ENCODE results near the gene RGS5. TPM values are rescaled to one million over a fixed set of nuclear protein-coding genes. Genes with fewer than 3 reads are reported as not detected.

RGS5 gene
- total RNA-seq, 2 donors from 2014 or later, result 39.0 to 189 TPM

- Histone ChIP-seq H3K27me3 (replicated peaks; ENCODE audit: insufficient read depth) (no peaks in the 10 kb centered on the region), H3K4me3 (no peak overlapping the region), H3K36me3 (no peaks in the 10 kb centered on the region), H3K9me3 (no peaks in the 10 kb centered on the region), H3K4me1 (replicated peaks) (no peaks in the 10 kb centered on the region), H3K27ac (no peak overlapping the region)
- WGBS, result 86% methylated on average over 6 of the region's 6 CpGs
- intact Hi-C loops (cut with DNase I), result no loop called here
- TF ChIP-seq CTCF (IDR thresholded peaks at IDR 0.05) (no peak), POLR2AphosphoS5 (IDR thresholded peaks at IDR 0.05) (no peak), POLR2A (IDR thresholded peaks at IDR 0.05) (no peak)
- no peak for DNase-seq (ENCODE audit: low spot score)
Observed at GRCh38 chr1:163187849-163188248, 14.9 kb downstream of the RGS5 start.

- H3K4me3 ChIP-seq, result no peak overlapping the region
- WGBS, result 83% methylated on average over 2 of the region's 2 CpGs
- TF ChIP-seq POLR2A (IDR thresholded peaks at IDR 0.05) (no peak), CTCF (IDR thresholded peaks at IDR 0.05) (no peak), POLR2AphosphoS5 (IDR thresholded peaks at IDR 0.05) (no peak)
- no peaks in the 10 kb centered on the region for H3K36me3 ChIP-seq
- H3K4me1 ChIP-seq (replicated peaks), result no peaks in the 10 kb centered on the region
- no peaks in the 10 kb centered on the region for H3K27me3 ChIP-seq (replicated peaks; ENCODE audit: insufficient read depth)
- no peaks in the 10 kb centered on the region for H3K9me3 ChIP-seq
- no peak for DNase-seq (ENCODE audit: low spot score)
- intact Hi-C loops (cut with DNase I), result no loop called here
- no peak overlapping the region for H3K27ac ChIP-seq
Observed at GRCh38 chr1:163186862-163187261, 15.9 kb downstream of the RGS5 start.

GRCh38 chr1:163182330-163182949 is 20.3 kb downstream of the RGS5 start:
- Histone ChIP-seq H3K9me3 (no peaks in the 10 kb centered on the region), H3K27me3 (replicated peaks; ENCODE audit: insufficient read depth) (no peaks in the 10 kb centered on the region), H3K4me3 (no peak overlapping the region), H3K36me3 (no peaks in the 10 kb centered on the region), H3K4me1 (replicated peaks) (no peaks in the 10 kb centered on the region), H3K27ac (no peak overlapping the region)
- 65% methylated on average over 2 of the region's 2 CpGs for WGBS
- DNase-seq (ENCODE audit: low spot score), result no peak
- TF ChIP-seq POLR2A (IDR thresholded peaks at IDR 0.05), result no peak
- TF ChIP-seq POLR2AphosphoS5 (IDR thresholded peaks at IDR 0.05), result no peak
- TF ChIP-seq CTCF (IDR thresholded peaks at IDR 0.05), result no peak
- intact Hi-C loops (cut with DNase I), result no loop called here

- no peaks in the 10 kb centered on the region for H3K27me3 ChIP-seq (replicated peaks; ENCODE audit: insufficient read depth)
- H3K36me3 ChIP-seq, result no peaks in the 10 kb centered on the region
- H3K9me3 ChIP-seq, result no peaks in the 10 kb centered on the region
- H3K4me3 ChIP-seq, result no peak overlapping the region
- 73% methylated on average over 2 of the region's 2 CpGs for WGBS
- no peak overlapping the region for H3K27ac ChIP-seq
- DNase-seq (ENCODE audit: low spot score), result no peak
- intact Hi-C loops (cut with DNase I), result loop anchor here (5.0 kb wide), 2 partner anchors 134 to 326 kb away; no protein-coding TSS in a partner anchor
- TF ChIP-seq CTCF (IDR thresholded peaks at IDR 0.05) (no peak), POLR2AphosphoS5 (IDR thresholded peaks at IDR 0.05) (no peak)
- no peaks in the 10 kb centered on the region for H3K4me1 ChIP-seq (replicated peaks)
Observed at GRCh38 chr1:163178628-163179027, 24.1 kb downstream of the RGS5 start.

GRCh38 chr1:163176797-163177196 is 25.9 kb downstream of the RGS5 start:
- Histone ChIP-seq H3K27me3 (replicated peaks; ENCODE audit: insufficient read depth) (no peaks in the 10 kb centered on the region), H3K27ac (no peak overlapping the region), H3K4me1 (replicated peaks) (no peaks in the 10 kb centered on the region), H3K9me3 (no peaks in the 10 kb centered on the region), H3K4me3 (no peak overlapping the region), H3K36me3 (no peaks in the 10 kb centered on the region)
- DNase-seq (ENCODE audit: low spot score), result no peak
- intact Hi-C loops (cut with DNase I), result loop anchor here (5.0 kb wide), 2 partner anchors 136 to 324 kb away; no protein-coding TSS in a partner anchor
- WGBS, result 85% methylated on average over 4 of the region's 4 CpGs
- no peak for TF ChIP-seq POLR2A (IDR thresholded peaks at IDR 0.05)
- no peak for TF ChIP-seq CTCF (IDR thresholded peaks at IDR 0.05)
- no peak for TF ChIP-seq POLR2AphosphoS5 (IDR thresholded peaks at IDR 0.05)
